Effector memory CD4-positive, alpha-beta T cell (primary cell): ENCODE measurements around the gene SORL1.

Experiments used
- DNase-seq, 3 donors: peaks; one replicate each; pipeline ENCODE4 v3.0.0-alpha.2; 2020
- H3K27ac ChIP-seq: 2 replicates; pipeline ENCODE4 v1.7.0; 2013; ENCODE audit warnings: mild to moderate bottlenecking, low read length, moderate library complexity; ENCODE audit not compliant: insufficient read depth, poor library complexity, severe bottlenecking
- H3K27me3 ChIP-seq: replicated peaks from 2 replicates; pipeline ENCODE4 v1.7.0; 2013; ENCODE audit warnings: mild to moderate bottlenecking, low read length; ENCODE audit not compliant: insufficient read depth, control insufficient read depth, poor library complexity, severe bottlenecking
- H3K36me3 ChIP-seq: 2 replicates; pipeline ENCODE4 v1.7.0; 2013; ENCODE audit warnings: mild to moderate bottlenecking, low read length, moderate library complexity; ENCODE audit not compliant: control insufficient read depth, insufficient read depth
- H3K4me1 ChIP-seq: 2 replicates; pipeline ENCODE4 v1.7.0; 2013; ENCODE audit warnings: low read length, mild to moderate bottlenecking; ENCODE audit not compliant: control insufficient read depth, insufficient read depth, poor library complexity, severe bottlenecking
- H3K4me3 ChIP-seq: 2 replicates; pipeline ENCODE4 v1.7.0; 2013; ENCODE audit warnings: low read length, low read depth, mild to moderate bottlenecking; ENCODE audit not compliant: insufficient read depth, poor library complexity, severe bottlenecking
- H3K9me3 ChIP-seq: 2 replicates; pipeline ENCODE4 v1.7.0; 2013; ENCODE audit warnings: mild to moderate bottlenecking, low read length, moderate library complexity; ENCODE audit not compliant: control insufficient read depth

The SORL1 gene

GRCh38 chr11:121414141-121414913, 37.8 kb upstream of the SORL1 start:
- no peak for DNase-seq
- Histone ChIP-seq H3K36me3 (no peaks in the 10 kb centered on the region), H3K9me3 (no peaks in the 10 kb centered on the region), H3K27ac (no peak overlapping the region), H3K27me3 (no peaks in the 10 kb centered on the region), H3K4me1 (peaks cover 22% of the 10 kb centered on the region), H3K4me3 (no peak overlapping the region)

GRCh38 chr11:121415856-121416255, 36.3 kb upstream of the SORL1 start:
- no peak for DNase-seq
- peaks cover 26% of the 10 kb centered on the region for H3K4me1 ChIP-seq

GRCh38 chr11:121417055-121417551, 35.0 kb upstream of the SORL1 start:
- Histone ChIP-seq H3K9me3 (no peaks in the 10 kb centered on the region), H3K27ac (peak overlapping the region; percentile 15), H3K27me3 (no peaks in the 10 kb centered on the region), H3K4me1 (peaks cover 35% of the 10 kb centered on the region), H3K36me3 (no peaks in the 10 kb centered on the region), H3K4me3 (no peak overlapping the region)
- peak; percentile 12 to 37 (median 31) for DNase-seq

More at GRCh38 chr11:121415856-121416255, 36.3 kb upstream of the SORL1 start:
- Histone ChIP-seq H3K27me3 (no peaks in the 10 kb centered on the region), H3K9me3 (no peaks in the 10 kb centered on the region), H3K4me3 (no peak overlapping the region), H3K36me3 (no peaks in the 10 kb centered on the region), H3K27ac (no peak overlapping the region)

- Histone ChIP-seq H3K27ac (peak overlapping the region; percentile 15), H3K9me3 (no peaks in the 10 kb centered on the region), H3K36me3 (no peaks in the 10 kb centered on the region), H3K4me1 (peaks cover 40% of the 10 kb centered on the region), H3K27me3 (no peaks in the 10 kb centered on the region), H3K4me3 (no peak overlapping the region)
- no peak for DNase-seq
Measured at GRCh38 chr11:121417607-121418006, 34.5 kb upstream of the SORL1 start.

- no peaks in the 10 kb centered on the region for H3K36me3 ChIP-seq
- peaks cover 44% of the 10 kb centered on the region for H3K4me1 ChIP-seq
- no peaks in the 10 kb centered on the region for H3K27me3 ChIP-seq
- peak overlapping the region; percentile 55 for H3K27ac ChIP-seq
- no peak overlapping the region for H3K4me3 ChIP-seq
- peak; percentile 23 to 58 (median 52) for DNase-seq
- H3K9me3 ChIP-seq, result no peaks in the 10 kb centered on the region
Measured at GRCh38 chr11:121418625-121419114, 33.4 kb upstream of the SORL1 start.

GRCh38 chr11:121419836-121420235, 32.3 kb upstream of the SORL1 start:
- Histone ChIP-seq H3K4me3 (no peak overlapping the region), H3K9me3 (no peaks in the 10 kb centered on the region), H3K36me3 (no peaks in the 10 kb centered on the region), H3K27ac (no peak overlapping the region), H3K4me1 (peaks cover 44% of the 10 kb centered on the region), H3K27me3 (no peaks in the 10 kb centered on the region)
- no peak for DNase-seq

GRCh38 chr11:121420398-121420797, 31.7 kb upstream of the SORL1 start:
- Histone ChIP-seq H3K36me3 (no peaks in the 10 kb centered on the region), H3K27me3 (no peaks in the 10 kb centered on the region), H3K4me3 (no peak overlapping the region), H3K27ac (no peak overlapping the region), H3K4me1 (peaks cover 44% of the 10 kb centered on the region), H3K9me3 (no peaks in the 10 kb centered on the region)
- DNase-seq, result no peak

- H3K9me3 ChIP-seq, result no peaks in the 10 kb centered on the region
Measured at GRCh38 chr11:121421149-121421901, 30.8 kb upstream of the SORL1 start.

GRCh38 chr11:121422675-121423074, 29.4 kb upstream of the SORL1 start:
- Histone ChIP-seq H3K27me3 (no peaks in the 10 kb centered on the region), H3K4me1 (peaks cover 35% of the 10 kb centered on the region), H3K9me3 (no peaks in the 10 kb centered on the region), H3K27ac (no peak overlapping the region), H3K4me3 (no peak overlapping the region), H3K36me3 (no peaks in the 10 kb centered on the region)
- no peak for DNase-seq

More at GRCh38 chr11:121421149-121421901, 30.8 kb upstream of the SORL1 start:
- no peak for DNase-seq
- Histone ChIP-seq H3K27me3 (no peaks in the 10 kb centered on the region), H3K4me1 (peaks cover 44% of the 10 kb centered on the region), H3K4me3 (no peak overlapping the region), H3K36me3 (no peaks in the 10 kb centered on the region), H3K27ac (no peak overlapping the region)

GRCh38 chr11:121425828-121426227, 26.3 kb upstream of the SORL1 start:
- no peak overlapping the region for H3K4me3 ChIP-seq
- peaks cover 19% of the 10 kb centered on the region for H3K4me1 ChIP-seq
- H3K27ac ChIP-seq, result no peak overlapping the region
- H3K27me3 ChIP-seq, result no peaks in the 10 kb centered on the region
- H3K9me3 ChIP-seq, result no peaks in the 10 kb centered on the region
- DNase-seq, result no peak
- H3K36me3 ChIP-seq, result no peaks in the 10 kb centered on the region
